B cell (primary cell): ENCODE results near the gene PIK3R3. TPM values are rescaled to one million over a fixed set of nuclear protein-coding genes. Genes with fewer than 3 reads are reported as not detected.

ENCODE experiments used
- ATAC-seq: fragments of 200-7000 bp; cut with Tn5 transposase; one replicate; pipeline ENCODE4 v1.10.0; 2021; ENCODE audit warnings: low read depth, mild to moderate bottlenecking, moderate number of reproducible peaks, moderate library complexity
- CTCF ChIA-PET: fragments of 350-600 bp; sonication (Branson Sonifier 250); formaldehyde crosslinking; loops from one replicate; lab custom pipeline; 2021; ENCODE audit warnings: antibody characterized with exemption, inconsistent platforms; lab: Charles Lee
- POLR2A ChIA-PET: fragments of 350-600 bp; sonication (Branson Sonifier 250); formaldehyde crosslinking; loops from one replicate; lab custom pipeline; 2021; ENCODE audit warnings: antibody characterized with exemption; lab: Charles Lee
- DNase-seq: peaks from one replicate; pipeline ENCODE4 v3.0.0; 2013
- H2AFZ ChIP-seq: 2 replicates; pipeline ENCODE4 v1.6.1; 2012; ENCODE audit warnings: mild to moderate bottlenecking, low read depth, low read length; ENCODE audit not compliant: insufficient read depth, poor library complexity, severe bottlenecking
- H3K27ac ChIP-seq, 2 donors: 1 replicate in 1 of 2; 2 replicates in 1 of 2; pipeline ENCODE4 v1.5.1; 2012 to 2013; ENCODE audit warnings: low read length in 2 of 2, mild to moderate bottlenecking in 2 of 2, moderate library complexity in 1 of 2
- H3K27me3 ChIP-seq, 4 experiments: fragments of 200-600 bp in 1 of 4; sonication (generic) in 1 of 4; replicated peaks in 1 of 4; 1 replicate in 2 of 4; 2 replicates in 2 of 4; pipeline versions ENCODE4 v1.6.1 to v1.7.0; 2013 to 2016; ENCODE audit warnings: low read length in 3 of 4, mild to moderate bottlenecking in 2 of 4, mixed read lengths in 1 of 4, moderate library complexity in 1 of 4; ENCODE audit not compliant: insufficient read depth in 4 of 4, control insufficient read depth in 3 of 4; ENCODE audit errors: control extremely low read depth in 1 of 4
- H3K36me3 ChIP-seq, 2 experiments: replicated peaks in 1 of 2; 1 replicate in 1 of 2; 2 replicates in 1 of 2; pipeline versions ENCODE4 v1.6.1 to v1.7.1; 2013; ENCODE audit warnings: low read length in 1 of 2; ENCODE audit not compliant: insufficient read depth in 2 of 2, control insufficient read depth in 1 of 2; ENCODE audit errors: control extremely low read depth in 1 of 2, extremely low read depth in 1 of 2
- H3K4me1 ChIP-seq, 2 donors: fragments of 200-600 bp in 1 of 2; sonication (generic) in 1 of 2; 1 replicate in 1 of 2; 2 replicates in 1 of 2; pipeline versions ENCODE4 v1.5.1 to v1.6.1; 2013 to 2017; ENCODE audit warnings: low read length in 2 of 2; ENCODE audit not compliant: control insufficient read depth in 2 of 2, insufficient read depth in 2 of 2
- H3K4me2 ChIP-seq: replicated peaks from 2 replicates; pipeline ENCODE3; 2012; ENCODE audit warnings: mild to moderate bottlenecking, low read depth, low read length; ENCODE audit not compliant: poor library complexity, severe bottlenecking
- H3K4me3 ChIP-seq, 5 experiments: fragments of 200-600 bp in 1 of 5; sonication (generic) in 1 of 5; 1 replicate in 3 of 5; 2 replicates in 2 of 5; pipeline versions ENCODE4 v1.5.1 to v1.7.0; 2011 to 2016; ENCODE audit warnings: low read length in 4 of 5, mild to moderate bottlenecking in 4 of 5, low read depth in 2 of 5, control low read depth in 1 of 5, moderate library complexity in 1 of 5; ENCODE audit not compliant: insufficient read depth in 1 of 5; ENCODE audit errors: control extremely low read depth in 1 of 5, extremely low read depth in 1 of 5
- H3K79me2 ChIP-seq: fragments of 200-600 bp; sonication (generic); one replicate; pipeline ENCODE4 v1.6.0; 2016; ENCODE audit warnings: low read length; ENCODE audit not compliant: control insufficient read depth, insufficient read depth
- H3K9ac ChIP-seq: fragments of 200-600 bp; sonication (generic); 2 replicates; pipeline ENCODE4 v1.6.1; 2017; ENCODE audit warnings: mild to moderate bottlenecking, low read length, moderate library complexity
- H3K9me3 ChIP-seq, 3 donors: one replicate each; pipeline versions ENCODE4 v1.6.1 to v1.7.1; 2013; ENCODE audit warnings: low read length in 2 of 3; ENCODE audit not compliant: control insufficient read depth in 2 of 3, insufficient read depth in 1 of 3; ENCODE audit errors: control extremely low read depth in 1 of 3
- H4K20me1 ChIP-seq: 2 replicates; pipeline ENCODE4 v1.6.0; 2012; ENCODE audit warnings: mild to moderate bottlenecking, low read length; ENCODE audit not compliant: insufficient read depth, control insufficient read depth, poor library complexity, severe bottlenecking
- H3K27ac Mint-ChIP-seq: one replicate; pipeline ENCODE4 v1.8.0; 2021; ENCODE audit warnings: mixed read lengths
- H3K27me3 Mint-ChIP-seq: one replicate; pipeline ENCODE4 v1.8.0; 2021; ENCODE audit warnings: mixed read lengths
- H3K4me1 Mint-ChIP-seq: one replicate; pipeline ENCODE4 v1.8.0; 2021; ENCODE audit warnings: mixed read lengths
- H3K4me3 Mint-ChIP-seq: one replicate; pipeline ENCODE4 v1.8.0; 2021; ENCODE audit warnings: mixed read lengths
- H3K9me3 Mint-ChIP-seq: one replicate; pipeline ENCODE4 v1.8.0; 2022; ENCODE audit warnings: mixed read lengths; ENCODE audit not compliant: insufficient read depth
- EZH2 ChIP-seq: IDR thresholded peaks from 2 replicates; pipeline ENCODE4 v1.6.1; 2012; ENCODE audit warnings: borderline replicate concordance, low read depth, mild to moderate bottlenecking, moderate library complexity, low read length; ENCODE audit not compliant: insufficient read depth, poor library complexity, severe bottlenecking
- WGBS: methylation state at CpG from one replicate; pipeline ENCODE4 v1.1.5; 2013; ENCODE audit warnings: missing lambda C conversion rate; ENCODE audit not compliant: insufficient coverage; 5-methylcytosine and 5-hydroxymethylcytosine counted together
- intact Hi-C: fragments of 100-400 bp; cut with micrococcal nuclease; formaldehyde crosslinking; loops from one replicate; pipeline ENCODE4 v1.10.0; 2022
- polyA plus RNA-seq: library from polyadenylated mRNA; depleted of rRNA; stranded (reverse); fragments of >200 nt; gene quantifications from 2 replicates; pipeline ENCODE4 v1.2.3, GENCODE V29; 2012
- total RNA-seq, 2 donors: library from RNA; stranded (reverse); fragments of 120-200 nt in 1 of 2; gene quantifications; 1 replicate in 1 of 2; 2 replicates in 1 of 2; pipeline versions ENCODE4 v1.2.3 to v1.2.4, GENCODE V29; 2013 to 2022
- TF ChIP-seq, protein P1 (sequence below): fragments of 200-600 bp; IDR thresholded peaks from one replicate; pipeline ENCODE4 v1.8.0; 2022; ENCODE audit warnings: antibody characterized with exemption, mild to moderate bottlenecking

PIK3R3 gene
- total and polyA plus RNA-seq, 2 donors (not counting 1 experiment from before 2014, with no cell fraction given) = 0.06 to 0.17 TPM

DNA sequence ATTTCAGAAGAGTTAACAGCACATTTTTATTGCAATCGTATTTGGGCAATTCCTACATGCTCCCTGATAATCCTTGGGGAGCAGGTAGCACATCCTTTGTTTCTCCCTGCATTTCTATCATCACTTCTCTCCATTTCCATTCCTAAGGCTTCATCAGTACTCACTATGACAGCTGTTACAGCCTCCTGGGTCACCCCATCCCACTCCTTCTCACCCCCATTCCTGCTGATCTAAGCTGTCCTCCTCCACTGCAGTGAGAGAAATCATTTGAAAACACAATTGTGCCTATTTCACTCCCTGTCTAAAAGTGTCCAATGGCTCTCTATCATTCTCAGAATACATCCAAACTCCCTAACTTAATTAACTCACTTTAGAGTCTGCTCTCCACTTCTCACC, 25.5 kb upstream of the PIK3R3 start:
- Histone ChIP-seq H3K9ac (no peak overlapping the region), H3K79me2 (no peaks in the 10 kb centered on the region), H3K27me3 (peaks cover 0 to 3% (median 0%) of the 10 kb centered on the region in 4 experiments), H3K27ac (no peak overlapping the region), H3K36me3 (no peaks in the 10 kb centered on the region), H3K9me3 (peaks cover 0 to 3% (median 0%) of the 10 kb centered on the region in 3 donors), H3K4me2 (no peak overlapping the region), H3K4me1 (no peaks in the 10 kb centered on the region), H3K4me3 (no peak overlapping the region), H2AFZ (no peak overlapping the region), H4K20me1 (no peaks in the 10 kb centered on the region)
- TF ChIP-seq, protein P1, sequence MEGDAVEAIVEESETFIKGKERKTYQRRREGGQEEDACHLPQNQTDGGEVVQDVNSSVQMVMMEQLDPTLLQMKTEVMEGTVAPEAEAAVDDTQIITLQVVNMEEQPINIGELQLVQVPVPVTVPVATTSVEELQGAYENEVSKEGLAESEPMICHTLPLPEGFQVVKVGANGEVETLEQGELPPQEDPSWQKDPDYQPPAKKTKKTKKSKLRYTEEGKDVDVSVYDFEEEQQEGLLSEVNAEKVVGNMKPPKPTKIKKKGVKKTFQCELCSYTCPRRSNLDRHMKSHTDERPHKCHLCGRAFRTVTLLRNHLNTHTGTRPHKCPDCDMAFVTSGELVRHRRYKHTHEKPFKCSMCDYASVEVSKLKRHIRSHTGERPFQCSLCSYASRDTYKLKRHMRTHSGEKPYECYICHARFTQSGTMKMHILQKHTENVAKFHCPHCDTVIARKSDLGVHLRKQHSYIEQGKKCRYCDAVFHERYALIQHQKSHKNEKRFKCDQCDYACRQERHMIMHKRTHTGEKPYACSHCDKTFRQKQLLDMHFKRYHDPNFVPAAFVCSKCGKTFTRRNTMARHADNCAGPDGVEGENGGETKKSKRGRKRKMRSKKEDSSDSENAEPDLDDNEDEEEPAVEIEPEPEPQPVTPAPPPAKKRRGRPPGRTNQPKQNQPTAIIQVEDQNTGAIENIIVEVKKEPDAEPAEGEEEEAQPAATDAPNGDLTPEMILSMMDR = no peak
- no peak for TF ChIP-seq EZH2
- ATAC-seq (no peak), DNase-seq (no peak)
- ChIA-PET CTCF (interaction anchor here (0.9 to 1.2 kb wide), 2 partner anchors 9 to 24 kb away, joined by 3 to 4 read pairs; no protein-coding TSS in a partner anchor), POLR2A (no interaction called here)
- Mint-ChIP-seq H3K9me3 (no peaks in the 10 kb centered on the region), H3K27ac (no peak overlapping the region), H3K27me3 (peaks cover 4% of the 10 kb centered on the region), H3K4me1 (no peaks in the 10 kb centered on the region), H3K4me3 (no peak overlapping the region)
- WGBS = 67% methylated on average over 1 of the region's 1 CpG
- intact Hi-C loops = no loop called here

- Histone ChIP-seq H3K9me3 (peaks cover 0 to 3% (median 0%) of the 10 kb centered on the region in 3 donors), H3K9ac (no peak overlapping the region), H3K27me3 (no peaks in the 10 kb centered on the region), H3K4me1 (no peaks in the 10 kb centered on the region), H2AFZ (no peak overlapping the region), H3K27ac (no peak overlapping the region), H3K79me2 (no peaks in the 10 kb centered on the region), H4K20me1 (no peaks in the 10 kb centered on the region), H3K4me3 (no peak overlapping the region), H3K36me3 (no peaks in the 10 kb centered on the region), H3K4me2 (no peak overlapping the region)
- Mint-ChIP-seq H3K4me3 (no peak overlapping the region), H3K4me1 (no peaks in the 10 kb centered on the region), H3K9me3 (no peaks in the 10 kb centered on the region), H3K27ac (no peak overlapping the region), H3K27me3 (no peaks in the 10 kb centered on the region)
- POLR2A ChIA-PET = no interaction called here
- CTCF ChIA-PET = no interaction called here
- WGBS = 100% methylated on average over 1 of the region's 1 CpG
- ATAC-seq = no peak
- intact Hi-C loops = no loop called here
- no peak for DNase-seq
- TF ChIP-seq EZH2 = no peak
- TF ChIP-seq, protein P1 = no peak
These were observed 21.3 kb upstream of the PIK3R3 start for GRCh38 chr1:46153732-46154131.
